ENCODE measurements around the gene ACACA. TPM values are rescaled to one million over a fixed set of nuclear protein-coding genes. Genes with fewer than 3 reads are reported as not detected.
"Not testable (repeated sequence)": the region's sequence is repeated elsewhere in the genome, so short reads cannot be mapped to it uniquely, and the experiment has no call there.

Gene ACACA
- total RNA-seq, 3 donors from 2014 or later (not counting 1 experiment from before 2014, with no cell fraction given) = 22.9 to 23.9 (median 23.6) TPM

DNA sequence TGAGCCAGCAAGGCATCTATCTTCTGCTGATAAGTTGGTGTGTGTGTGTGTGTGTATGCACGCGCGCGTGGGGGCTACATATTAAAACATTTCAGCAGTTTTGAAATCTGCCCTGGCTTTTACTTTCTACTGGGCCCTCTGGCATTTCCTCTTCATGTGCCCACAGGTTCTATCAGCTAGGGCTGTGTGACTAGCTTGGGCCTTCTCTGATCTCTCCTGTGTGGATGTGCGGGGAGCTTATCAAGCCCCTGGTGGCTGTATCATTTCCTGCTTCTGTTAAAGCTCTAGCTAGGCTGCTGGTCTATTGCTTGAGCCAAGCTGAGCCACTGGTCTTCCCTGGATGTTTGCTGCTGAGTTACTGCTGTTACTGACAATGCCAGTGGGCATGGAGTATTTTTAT is 325.3 kb downstream of the ACACA start:
- Mint-ChIP-seq H3K27ac (peak overlapping the region; percentile 80 to 82), H3K4me3 (peak overlapping the region; percentile 19), H3K36me3 (peaks cover 8% of the 10 kb centered on the region), H3K4me1 (peaks cover 40 to 44% of the 10 kb centered on the region in 2 donors), H3K27me3 (ENCODE audit: low read depth in 2 of 2) (no peaks in the 10 kb centered on the region), H3K9me3 (peaks cover 0 to 4% of the 10 kb centered on the region in 2 donors)
- TF ChIP-seq, protein P1, sequence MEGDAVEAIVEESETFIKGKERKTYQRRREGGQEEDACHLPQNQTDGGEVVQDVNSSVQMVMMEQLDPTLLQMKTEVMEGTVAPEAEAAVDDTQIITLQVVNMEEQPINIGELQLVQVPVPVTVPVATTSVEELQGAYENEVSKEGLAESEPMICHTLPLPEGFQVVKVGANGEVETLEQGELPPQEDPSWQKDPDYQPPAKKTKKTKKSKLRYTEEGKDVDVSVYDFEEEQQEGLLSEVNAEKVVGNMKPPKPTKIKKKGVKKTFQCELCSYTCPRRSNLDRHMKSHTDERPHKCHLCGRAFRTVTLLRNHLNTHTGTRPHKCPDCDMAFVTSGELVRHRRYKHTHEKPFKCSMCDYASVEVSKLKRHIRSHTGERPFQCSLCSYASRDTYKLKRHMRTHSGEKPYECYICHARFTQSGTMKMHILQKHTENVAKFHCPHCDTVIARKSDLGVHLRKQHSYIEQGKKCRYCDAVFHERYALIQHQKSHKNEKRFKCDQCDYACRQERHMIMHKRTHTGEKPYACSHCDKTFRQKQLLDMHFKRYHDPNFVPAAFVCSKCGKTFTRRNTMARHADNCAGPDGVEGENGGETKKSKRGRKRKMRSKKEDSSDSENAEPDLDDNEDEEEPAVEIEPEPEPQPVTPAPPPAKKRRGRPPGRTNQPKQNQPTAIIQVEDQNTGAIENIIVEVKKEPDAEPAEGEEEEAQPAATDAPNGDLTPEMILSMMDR (IDR thresholded peaks at IDR 0.05) = no peak
- Histone ChIP-seq H3K4me1 (ENCODE audit: control insufficient read depth, insufficient read depth, low read length) (peaks cover 35% of the 10 kb centered on the region), H3K4me3 (ENCODE audit: low read length) (no peak overlapping the region), H3K27ac (ENCODE audit: low read length) (peak overlapping the region; percentile 65), H3K36me3 (ENCODE audit: control insufficient read depth, insufficient read depth, low read length) (no peaks in the 10 kb centered on the region), H3K27me3 (ENCODE audit: control insufficient read depth, insufficient read depth, low read length) (no peaks in the 10 kb centered on the region), H3K9me3 (ENCODE audit: control insufficient read depth, insufficient read depth, low read length) (no peaks in the 10 kb centered on the region)
- peak; percentile 88 to 94 (median 89) for ATAC-seq
- no peak for DNase-seq
- 49% methylated on average over 5 of the region's 5 CpGs for WGBS (ENCODE audit: insufficient coverage)
- intact Hi-C loops (cut with micrococcal nuclease) = no loop called here

DNA sequence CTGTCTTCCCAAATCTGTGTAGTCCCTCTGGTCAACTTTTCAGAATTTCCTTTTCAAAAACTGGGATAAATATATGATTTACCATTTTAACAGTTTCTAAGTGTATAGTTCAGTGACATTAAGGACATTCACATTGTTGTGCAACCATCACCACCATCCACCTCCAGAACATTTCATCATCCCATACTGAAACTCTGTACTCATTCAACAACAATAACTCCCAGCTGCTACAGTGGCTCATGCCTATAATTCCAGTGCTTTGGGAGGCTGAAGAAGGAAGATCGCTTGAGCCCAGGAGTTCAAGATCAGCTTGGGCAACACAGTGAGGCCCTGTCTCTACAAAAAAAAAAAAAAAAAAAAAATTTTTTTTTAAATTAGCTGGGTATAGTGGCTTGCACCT is 326.9 kb downstream of the ACACA start:
- no peak overlapping the region for H3K4me3 Mint-ChIP-seq
- H3K36me3 Mint-ChIP-seq = peaks cover 8% of the 10 kb centered on the region
- H3K27me3 ChIP-seq (ENCODE audit: control insufficient read depth, insufficient read depth, low read length) = no peaks in the 10 kb centered on the region

DNA sequence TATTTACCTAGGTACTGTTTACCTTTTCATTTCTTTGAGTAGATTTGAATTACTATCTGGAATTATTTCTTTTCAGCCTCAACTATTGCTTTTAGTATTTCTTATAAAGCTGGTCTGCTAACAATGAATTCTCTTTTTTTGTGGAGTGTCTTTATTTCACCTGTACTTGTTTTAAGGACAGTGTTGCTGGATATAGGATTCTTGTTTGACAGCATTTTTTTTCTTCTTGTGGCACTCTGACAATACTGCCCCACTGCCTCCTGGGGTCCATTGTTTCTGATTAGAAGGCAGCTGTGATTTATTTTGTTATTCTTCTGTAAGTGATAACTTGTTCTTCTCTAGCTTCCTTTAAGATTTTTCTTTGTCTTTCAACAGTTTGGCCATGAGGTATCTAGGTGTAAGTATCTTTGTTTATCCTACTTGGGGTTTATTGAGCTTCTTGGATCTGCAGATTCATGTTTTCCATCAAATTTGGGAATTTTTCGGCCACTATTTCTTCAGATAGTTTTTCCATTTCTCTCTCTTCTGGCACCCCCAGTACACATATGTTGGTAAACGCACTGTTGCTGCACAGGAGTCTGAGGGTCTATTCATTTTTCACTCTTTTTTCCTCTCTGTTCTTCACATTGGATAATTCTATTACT is 327.4 kb downstream of the ACACA start:
- WGBS (ENCODE audit: insufficient coverage) = 95% methylated on average over 2 of the region's 2 CpGs
- no peaks in the 10 kb centered on the region for H3K9me3 ChIP-seq (ENCODE audit: control insufficient read depth, insufficient read depth, low read length)
- no peaks in the 10 kb centered on the region for H3K27me3 Mint-ChIP-seq (ENCODE audit: low read depth in 2 of 2)
- no peak overlapping the region for H3K4me3 ChIP-seq (ENCODE audit: low read length)
- no peak for ATAC-seq
- peaks cover 21 to 24% of the 10 kb centered on the region in 2 donors for H3K4me1 Mint-ChIP-seq
- intact Hi-C loops (cut with micrococcal nuclease) = no loop called here
- H3K36me3 ChIP-seq (ENCODE audit: control insufficient read depth, insufficient read depth, low read length) = no peaks in the 10 kb centered on the region
- H3K4me1 ChIP-seq (ENCODE audit: control insufficient read depth, insufficient read depth, low read length) = peaks cover 14% of the 10 kb centered on the region
- H3K27ac ChIP-seq (ENCODE audit: low read length) = no peak overlapping the region
- no peaks in the 10 kb centered on the region for H3K27me3 ChIP-seq (ENCODE audit: control insufficient read depth, insufficient read depth, low read length)
- no peak overlapping the region for H3K4me3 Mint-ChIP-seq
- no peak overlapping the region for H3K27ac Mint-ChIP-seq
- peaks cover 8% of the 10 kb centered on the region for H3K36me3 Mint-ChIP-seq
- no peak for DNase-seq
- H3K9me3 Mint-ChIP-seq = peaks cover 0 to 4% of the 10 kb centered on the region in 2 donors
- TF ChIP-seq, protein P1 (IDR thresholded peaks at IDR 0.05) = no peak

More for the DNA sequence above, 326.9 kb downstream of the ACACA start:
- H3K4me3 ChIP-seq (ENCODE audit: low read length) = no peak overlapping the region
- no peaks in the 10 kb centered on the region for H3K9me3 ChIP-seq (ENCODE audit: control insufficient read depth, insufficient read depth, low read length)
- no peak overlapping the region for H3K27ac ChIP-seq (ENCODE audit: low read length)
- no peaks in the 10 kb centered on the region for H3K27me3 Mint-ChIP-seq (ENCODE audit: low read depth in 2 of 2)
- ATAC-seq = no peak
- no peak for DNase-seq
- peaks cover 19% of the 10 kb centered on the region for H3K4me1 ChIP-seq (ENCODE audit: control insufficient read depth, insufficient read depth, low read length)
- WGBS (ENCODE audit: insufficient coverage) = 100% methylated on average over 1 of the region's 1 CpG
- no peak overlapping the region for H3K27ac Mint-ChIP-seq
- H3K9me3 Mint-ChIP-seq = peaks cover 0 to 4% of the 10 kb centered on the region in 2 donors
- intact Hi-C loops (cut with micrococcal nuclease) = no loop called here
- TF ChIP-seq, protein P1 (IDR thresholded peaks at IDR 0.05) = no peak
- peaks cover 24 to 28% of the 10 kb centered on the region in 2 donors for H3K4me1 Mint-ChIP-seq
- H3K36me3 ChIP-seq (ENCODE audit: control insufficient read depth, insufficient read depth, low read length) = no peaks in the 10 kb centered on the region

GRCh38 chr17:37073464-37073863 is 333.2 kb downstream of the ACACA start:
- H3K27ac Mint-ChIP-seq; H3K4me3 ChIP-seq (ENCODE audit: low read length); H3K9me3 Mint-ChIP-seq; H3K27me3 ChIP-seq (ENCODE audit: control insufficient read depth, insufficient read depth, low read length); H3K36me3 Mint-ChIP-seq; intact Hi-C loops (cut with micrococcal nuclease); H3K9me3 ChIP-seq (ENCODE audit: control insufficient read depth, insufficient read depth, low read length); H3K27me3 Mint-ChIP-seq (ENCODE audit: low read depth in 2 of 2); ATAC-seq; H3K4me1 ChIP-seq (ENCODE audit: control insufficient read depth, insufficient read depth, low read length); H3K4me1 Mint-ChIP-seq; DNase-seq; H3K36me3 ChIP-seq (ENCODE audit: control insufficient read depth, insufficient read depth, low read length); H3K4me3 Mint-ChIP-seq; H3K27ac ChIP-seq (ENCODE audit: low read length): not testable (repeated sequence)
- WGBS (ENCODE audit: insufficient coverage) = 84% methylated on average over 3 of the region's 3 CpGs
